HG02588 (cell line): ENCODE data around the gene FAM193A.
"Not testable (repeated sequence)": the region's sequence is repeated elsewhere in the genome, so short reads cannot be mapped to it uniquely, and the experiment has no call there.

Experiments used
- ATAC-seq: cut with Tn5 transposase; IDR thresholded peaks from one replicate; pipeline ENCODE4 v1.9.1; 2021; ENCODE audit warnings: mild to moderate bottlenecking, moderate library complexity; ENCODE audit not compliant: unreplicated experiment

The FAM193A gene

GRCh38 chr4:2606960-2607506, 70.6 kb downstream of the FAM193A start:
- no peak for ATAC-seq

- ATAC-seq = no peak
Measured at GRCh38 chr4:2607822-2608221, 71.4 kb downstream of the FAM193A start.

GRCh38 chr4:2608291-2608690, 71.8 kb downstream of the FAM193A start:
- no peak for ATAC-seq

GRCh38 chr4:2615821-2616220, 79.4 kb downstream of the FAM193A start:
- no peak for ATAC-seq

- no peak for ATAC-seq
Measured at GRCh38 chr4:2617955-2618354, 81.5 kb downstream of the FAM193A start.

GRCh38 chr4:2618729-2619128, 82.3 kb downstream of the FAM193A start:
- ATAC-seq = not testable (repeated sequence)

GRCh38 chr4:2619459-2619858, 83.0 kb downstream of the FAM193A start:
- ATAC-seq = no peak

GRCh38 chr4:2621419-2621818, 85.0 kb downstream of the FAM193A start:
- no peak for ATAC-seq

- no peak for ATAC-seq
Measured at GRCh38 chr4:2623442-2623841, 87.0 kb downstream of the FAM193A start.

- no peak for ATAC-seq
Measured at GRCh38 chr4:2624782-2625530, 88.5 kb downstream of the FAM193A start.

- ATAC-seq = no peak
Measured at GRCh38 chr4:2626231-2626630, 89.8 kb downstream of the FAM193A start.

GRCh38 chr4:2630556-2631273, 94.3 kb downstream of the FAM193A start:
- no peak for ATAC-seq

- no peak for ATAC-seq
Measured at GRCh38 chr4:2634014-2634413, 97.6 kb downstream of the FAM193A start.

- ATAC-seq = no peak
Measured at GRCh38 chr4:2636331-2636730, 99.9 kb downstream of the FAM193A start.

- ATAC-seq = not testable (repeated sequence)
Measured at GRCh38 chr4:2636994-2637393, 100.5 kb downstream of the FAM193A start.

GRCh38 chr4:2637956-2638552, 101.6 kb downstream of the FAM193A start:
- ATAC-seq = no peak

GRCh38 chr4:2638730-2639129, 102.3 kb downstream of the FAM193A start:
- ATAC-seq = no peak

- ATAC-seq = no peak
Measured at GRCh38 chr4:2642968-2643367, 106.5 kb downstream of the FAM193A start.

- no peak for ATAC-seq
Measured at GRCh38 chr4:2643555-2643954, 107.1 kb downstream of the FAM193A start.

GRCh38 chr4:2646396-2647149, 110.1 kb downstream of the FAM193A start:
- no peak for ATAC-seq
